Muscle of leg (tissue), 11 donors: ENCODE measurements around the gene PLEKHM2. TPM values are rescaled to one million over a fixed set of nuclear protein-coding genes. Genes with fewer than 3 reads are reported as not detected.
"Not testable (repeated sequence)": the region's sequence is repeated elsewhere in the genome, so short reads cannot be mapped to it uniquely, and the experiment has no call there.

Experiments used
- DNase-seq: peaks from one replicate; pipeline ENCODE4 v3.0.0; 2013
- H3K27ac ChIP-seq: one replicate; pipeline ENCODE4 v1.5.1; 2013; ENCODE audit warnings: mild to moderate bottlenecking, low read length, control low read depth
- H3K27me3 ChIP-seq: one replicate; pipeline ENCODE4 v1.6.1; 2013; ENCODE audit warnings: low read length; ENCODE audit not compliant: control insufficient read depth, insufficient read depth
- H3K36me3 ChIP-seq: one replicate; pipeline ENCODE4 v1.6.1; 2013; ENCODE audit warnings: low read length; ENCODE audit not compliant: control insufficient read depth, insufficient read depth
- H3K4me1 ChIP-seq: one replicate; pipeline ENCODE4 v1.6.1; 2013; ENCODE audit warnings: low read length; ENCODE audit not compliant: control insufficient read depth, insufficient read depth
- H3K4me3 ChIP-seq: one replicate; pipeline ENCODE4 v1.5.1; 2013; ENCODE audit warnings: low read length, control low read depth
- H3K9me3 ChIP-seq: replicated peaks from 2 replicates; pipeline ENCODE4 v1.6.1; 2013; ENCODE audit warnings: low read depth, low read length; ENCODE audit not compliant: control insufficient read depth
- WGBS: methylation state at CpG from one replicate; pipeline ENCODE4 v1.1.5; 2013; ENCODE audit warnings: missing lambda C conversion rate; ENCODE audit not compliant: insufficient coverage; 5-methylcytosine and 5-hydroxymethylcytosine counted together
- polyA plus RNA-seq, 8 donors: library from polyadenylated mRNA; unstranded; fragments of 120-200 nt; gene quantifications; one replicate each; pipeline versions ENCODE4 v1.2.1 to v1.2.3, GENCODE V29; 2013; ENCODE audit warnings: inconsistent platforms in 1 of 8, low replicate concordance in 1 of 8; ENCODE audit not compliant: insufficient read length in 8 of 8, insufficient read depth in 1 of 8
- total RNA-seq: library from RNA; stranded (reverse); fragments of 120-200 nt; gene quantifications from one replicate; pipeline ENCODE4 v1.2.4, GENCODE V29; 2013

PLEKHM2 gene
- total and polyA plus RNA-seq, 9 donors: 29.9 to 55.6 (median 50.2) TPM

DNA sequence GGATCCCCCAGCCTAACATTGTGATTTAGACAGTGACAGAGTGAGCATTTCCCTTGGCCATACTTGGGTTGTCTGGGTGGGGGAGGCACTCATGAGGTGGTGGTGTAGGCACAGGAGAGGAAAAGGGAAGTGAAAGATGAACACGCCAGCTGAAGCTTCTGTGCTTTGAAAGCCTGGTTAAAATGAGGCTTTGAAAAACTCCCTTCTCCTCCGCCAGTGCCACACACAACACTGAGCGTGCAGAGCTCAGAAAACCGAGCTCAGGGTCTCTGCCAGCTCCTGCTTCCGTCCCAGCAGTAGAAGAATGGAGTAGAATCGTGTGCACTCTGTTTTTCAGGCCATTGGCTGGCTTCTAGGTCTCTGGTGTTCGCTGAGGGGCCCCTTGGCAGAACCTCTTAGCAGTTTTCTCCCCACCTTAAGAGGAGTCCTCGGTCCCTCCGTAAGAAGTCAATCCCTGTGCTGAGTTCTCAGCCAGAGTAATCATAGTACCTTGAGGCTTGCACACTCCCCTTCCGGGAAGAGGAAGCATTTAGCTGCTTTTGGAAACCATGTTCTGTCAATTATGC, 12.9 kb downstream of the PLEKHM2 start:
- no peaks in the 10 kb centered on the region for H3K27me3 ChIP-seq
- WGBS: 10% methylated on average over 6 of the region's 10 CpGs
- DNase-seq: peak; percentile 69
- no peaks in the 10 kb centered on the region for H3K9me3 ChIP-seq
- H3K36me3 ChIP-seq: peaks cover 14% of the 10 kb centered on the region
- no peak overlapping the region for H3K4me3 ChIP-seq
- peak overlapping the region; percentile 32 for H3K27ac ChIP-seq
- peaks cover 31% of the 10 kb centered on the region for H3K4me1 ChIP-seq

DNA sequence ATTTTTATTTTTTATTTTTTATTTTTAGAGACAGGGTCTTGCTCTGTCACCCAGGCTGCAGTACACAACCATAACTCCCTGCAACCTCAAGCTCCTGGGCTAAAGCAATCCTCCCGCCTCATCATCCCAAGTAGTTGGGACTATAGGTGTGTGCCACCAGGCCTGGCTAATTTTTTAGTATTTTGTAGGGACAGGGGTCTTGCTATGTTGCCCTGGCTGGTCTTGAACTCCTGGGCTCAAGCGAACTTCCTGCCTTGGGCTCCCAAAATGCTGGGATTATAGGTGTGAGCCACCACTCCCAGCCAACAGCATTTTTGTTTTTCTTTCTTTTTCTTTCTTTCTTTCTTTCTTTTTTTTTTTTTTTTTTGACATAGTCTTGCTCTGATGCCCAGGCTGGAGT, 14.1 kb downstream of the PLEKHM2 start:
- Histone ChIP-seq H3K4me1 (peaks cover 30% of the 10 kb centered on the region), H3K27ac (no peak overlapping the region), H3K36me3 (peaks cover 14% of the 10 kb centered on the region), H3K9me3 (no peaks in the 10 kb centered on the region), H3K4me3 (no peak overlapping the region), H3K27me3 (no peaks in the 10 kb centered on the region)
- no CpG with 5 or more reads among the region's 2 CpGs for WGBS
- DNase-seq: no peak

DNA sequence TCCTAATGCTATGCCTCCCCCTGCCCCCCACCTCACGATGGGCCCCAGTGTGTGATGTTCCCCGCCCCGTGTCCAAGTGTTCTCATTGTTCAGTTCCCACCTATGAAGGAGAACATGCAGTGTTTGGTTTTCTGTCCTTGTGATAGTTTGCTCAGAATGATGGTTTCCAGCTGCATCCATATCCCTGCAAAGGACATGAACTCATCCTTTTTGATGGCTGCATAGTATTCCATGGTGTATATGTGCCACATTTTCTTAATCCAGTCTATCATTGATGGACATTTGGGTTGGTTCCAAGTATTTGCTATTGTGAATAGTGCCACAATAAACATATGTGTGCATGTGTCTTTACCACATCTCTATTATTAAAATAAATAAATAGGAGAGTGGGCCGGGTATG, 15.2 kb downstream of the PLEKHM2 start:
- no CpG with 5 or more reads among the region's 4 CpGs for WGBS
- H3K9me3 ChIP-seq, H3K27me3 ChIP-seq, H3K4me3 ChIP-seq, DNase-seq, H3K27ac ChIP-seq: not testable (repeated sequence)
- Histone ChIP-seq H3K36me3 (peaks cover 14% of the 10 kb centered on the region), H3K4me1 (peaks cover 32% of the 10 kb centered on the region)

DNA sequence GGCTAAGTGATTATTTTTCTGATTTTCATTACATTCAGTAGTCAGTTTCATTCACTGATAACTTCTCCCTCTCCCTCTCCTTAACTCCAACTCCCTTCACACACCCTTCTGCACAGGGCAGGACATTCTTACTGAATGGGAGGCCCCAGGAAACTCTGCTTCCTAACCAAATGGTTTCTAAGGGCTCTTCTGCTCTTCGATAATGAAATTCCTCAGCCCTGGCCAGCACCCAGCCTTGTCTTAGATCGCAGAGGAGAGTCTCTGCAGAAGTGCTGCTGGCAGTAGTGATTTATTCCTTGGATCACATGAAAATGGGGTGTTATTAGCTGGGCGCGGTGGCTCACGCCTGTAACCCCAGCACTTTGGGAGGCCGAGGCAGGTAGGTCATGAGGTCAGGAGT, 16.4 kb downstream of the PLEKHM2 start:
- H3K4me3 ChIP-seq: no peak overlapping the region
- peaks cover 37% of the 10 kb centered on the region for H3K4me1 ChIP-seq
- H3K27me3 ChIP-seq: no peaks in the 10 kb centered on the region
- WGBS: 10% methylated on average over 2 of the region's 6 CpGs
- no peak for DNase-seq
- no peaks in the 10 kb centered on the region for H3K9me3 ChIP-seq
- H3K27ac ChIP-seq: no peak overlapping the region
- peaks cover 25% of the 10 kb centered on the region for H3K36me3 ChIP-seq

DNA sequence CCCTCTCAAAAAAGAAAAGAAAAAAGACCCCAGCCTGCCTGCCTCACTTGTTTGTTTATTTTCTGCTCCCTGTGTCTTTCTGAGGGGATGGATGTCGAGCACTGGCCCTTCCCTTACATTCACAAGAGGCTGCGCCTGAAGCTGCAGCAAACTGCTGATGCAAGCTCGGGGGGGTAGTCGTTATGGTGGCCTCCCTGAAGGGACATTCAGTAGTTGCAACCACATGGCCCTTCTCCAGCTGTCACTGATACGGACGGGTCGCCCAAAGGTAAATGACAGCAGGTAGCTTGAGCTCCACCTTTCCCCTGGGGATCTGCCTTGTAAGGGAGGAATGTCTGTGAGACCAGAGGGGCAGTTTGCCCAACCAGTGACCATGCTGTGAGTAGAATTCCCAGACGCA, 17.7 kb downstream of the PLEKHM2 start:
- H3K27ac ChIP-seq: no peak overlapping the region
- peaks cover 26% of the 10 kb centered on the region for H3K36me3 ChIP-seq
- peaks cover 36% of the 10 kb centered on the region for H3K4me1 ChIP-seq
- H3K9me3 ChIP-seq: no peaks in the 10 kb centered on the region
- no peak overlapping the region for H3K4me3 ChIP-seq
- DNase-seq: no peak
- no peaks in the 10 kb centered on the region for H3K27me3 ChIP-seq
- 88% methylated on average over 7 of the region's 8 CpGs for WGBS

DNA sequence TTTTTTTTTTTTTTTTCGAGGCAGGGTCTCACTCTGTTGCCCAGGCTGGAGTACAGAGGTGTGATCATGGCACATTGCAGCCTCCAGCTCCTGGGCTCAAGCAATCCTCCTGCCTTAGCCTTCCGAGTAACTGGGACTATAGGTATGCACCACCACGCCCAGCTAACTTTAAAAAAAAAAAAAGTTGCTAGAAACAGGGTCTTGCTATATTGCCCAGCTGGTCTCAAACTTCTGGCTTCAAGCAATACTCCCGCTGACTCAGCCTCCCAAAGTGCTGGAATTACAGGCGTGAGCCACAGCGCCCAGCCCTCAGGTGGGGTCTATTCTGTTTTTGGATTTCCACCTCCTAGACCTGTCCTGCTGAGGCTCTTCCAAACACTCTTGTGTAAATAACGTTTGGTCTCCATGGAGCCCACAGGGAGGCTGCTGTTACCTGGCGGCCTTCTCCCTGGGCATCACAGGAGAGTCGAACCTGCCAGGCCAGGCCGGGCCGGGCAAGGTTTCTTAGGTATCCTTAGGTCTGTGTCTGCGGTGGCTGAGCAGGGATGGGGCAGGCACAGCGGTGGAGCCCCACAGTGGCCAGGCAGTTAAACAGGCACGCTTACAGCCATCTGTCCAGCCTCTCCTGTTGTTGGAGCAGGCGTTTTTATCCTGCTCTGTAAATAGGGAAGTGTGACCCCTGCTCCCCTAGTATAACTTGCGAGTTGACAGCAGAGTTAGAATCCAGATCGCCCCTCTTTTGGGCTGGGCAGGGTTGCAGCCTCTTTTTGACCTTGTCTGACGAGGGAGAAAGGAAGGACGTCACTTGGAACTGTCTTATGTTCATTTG, 18.8 kb downstream of the PLEKHM2 start:
- Histone ChIP-seq H3K9me3 (no peaks in the 10 kb centered on the region), H3K4me3 (no peak overlapping the region), H3K4me1 (peaks cover 41% of the 10 kb centered on the region), H3K36me3 (peaks cover 23% of the 10 kb centered on the region), H3K27ac (peak overlapping the region; percentile 82), H3K27me3 (no peaks in the 10 kb centered on the region)
- 72% methylated on average over 12 of the region's 19 CpGs for WGBS
- no peak for DNase-seq

DNA sequence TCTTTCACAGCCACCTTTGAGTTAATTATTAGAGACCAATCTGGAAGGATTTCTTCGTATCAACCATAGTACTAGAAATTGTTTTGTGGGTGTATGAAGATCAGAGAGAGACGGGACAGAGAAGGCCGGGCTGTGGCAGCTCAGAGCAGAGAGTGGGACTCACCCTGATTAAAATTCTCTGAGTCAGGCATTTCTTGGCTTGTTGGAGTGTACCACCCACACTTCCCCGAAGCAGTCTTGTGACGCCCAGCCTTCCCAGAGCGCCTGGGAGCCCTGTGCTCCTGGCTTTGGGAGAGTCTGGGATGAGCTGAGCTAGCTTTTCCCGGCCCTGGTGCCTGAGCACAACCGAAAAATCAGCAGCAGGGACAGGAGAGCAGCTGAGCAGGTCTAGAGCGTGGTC, 19.4 kb downstream of the PLEKHM2 start:
- peak; percentile 91 for DNase-seq
- Histone ChIP-seq H3K4me3 (no peak overlapping the region), H3K4me1 (peaks cover 43% of the 10 kb centered on the region), H3K27ac (peak overlapping the region; percentile 82), H3K36me3 (peaks cover 23% of the 10 kb centered on the region), H3K9me3 (no peaks in the 10 kb centered on the region), H3K27me3 (no peaks in the 10 kb centered on the region)
- WGBS: 16% methylated on average over 5 of the region's 9 CpGs

DNA sequence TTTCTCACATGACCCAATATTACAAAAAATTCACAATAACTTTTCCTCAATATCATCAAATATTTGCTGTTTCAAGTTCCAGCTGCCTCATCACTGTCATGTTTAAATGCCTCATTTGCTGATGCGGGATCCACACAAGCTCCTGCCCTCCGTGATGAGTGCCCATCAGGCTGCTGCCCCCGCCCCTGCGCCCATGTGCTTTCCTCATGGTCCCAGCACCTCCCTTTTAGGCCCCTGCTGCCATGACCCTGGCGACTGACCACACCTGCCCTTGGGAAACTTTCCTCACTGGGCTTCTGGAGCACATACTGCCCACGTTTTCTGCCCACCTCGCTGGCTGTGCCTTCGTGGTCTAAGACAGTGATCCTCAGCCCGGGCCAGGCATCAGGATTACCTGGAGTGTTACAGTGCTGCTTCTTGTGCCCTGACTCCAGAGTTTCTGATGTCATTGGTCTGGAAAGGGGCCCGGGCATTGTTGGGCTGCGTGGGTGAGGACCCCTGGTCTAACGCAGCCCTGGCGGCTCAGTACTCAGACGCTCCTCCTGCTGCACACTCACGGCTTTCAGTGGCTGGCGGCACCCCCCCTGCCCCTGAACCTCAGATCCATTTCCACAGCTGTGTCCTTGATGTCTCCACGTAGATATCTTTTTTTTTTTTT, 20.5 kb downstream of the PLEKHM2 start:
- no peak for DNase-seq
- peaks cover 45% of the 10 kb centered on the region for H3K4me1 ChIP-seq
- H3K36me3 ChIP-seq: peaks cover 23% of the 10 kb centered on the region
- WGBS: 88% methylated on average over 13 of the region's 17 CpGs
- H3K27ac ChIP-seq: peak overlapping the region; percentile 3
- no peaks in the 10 kb centered on the region for H3K27me3 ChIP-seq
- no peak overlapping the region for H3K4me3 ChIP-seq
- H3K9me3 ChIP-seq: no peaks in the 10 kb centered on the region

DNA sequence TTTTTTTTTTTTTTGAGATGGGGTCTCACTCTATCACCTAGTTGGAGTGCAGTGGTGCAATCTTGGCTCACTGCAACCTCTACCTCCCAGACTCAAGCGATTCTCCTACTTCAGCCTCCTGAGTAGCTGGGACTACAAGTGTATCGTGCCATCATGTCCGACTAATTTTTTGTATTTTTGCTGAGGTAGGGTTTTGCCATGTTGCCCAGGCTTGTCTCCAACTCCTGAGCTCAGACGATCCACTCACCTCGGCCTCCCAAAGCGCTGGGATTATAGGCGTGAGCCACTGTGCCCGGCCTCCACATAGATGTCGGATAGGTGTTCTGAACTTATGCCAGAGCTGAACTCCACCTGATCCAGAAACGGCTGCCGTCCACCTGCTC, 21.1 kb downstream of the PLEKHM2 start:
- Histone ChIP-seq H3K36me3 (peaks cover 23% of the 10 kb centered on the region), H3K4me1 (peaks cover 40% of the 10 kb centered on the region), H3K27me3 (no peaks in the 10 kb centered on the region), H3K9me3 (no peaks in the 10 kb centered on the region), H3K4me3 (no peak overlapping the region), H3K27ac (peak overlapping the region; percentile 3)
- no peak for DNase-seq
- 90% methylated on average over 8 of the region's 11 CpGs for WGBS

DNA sequence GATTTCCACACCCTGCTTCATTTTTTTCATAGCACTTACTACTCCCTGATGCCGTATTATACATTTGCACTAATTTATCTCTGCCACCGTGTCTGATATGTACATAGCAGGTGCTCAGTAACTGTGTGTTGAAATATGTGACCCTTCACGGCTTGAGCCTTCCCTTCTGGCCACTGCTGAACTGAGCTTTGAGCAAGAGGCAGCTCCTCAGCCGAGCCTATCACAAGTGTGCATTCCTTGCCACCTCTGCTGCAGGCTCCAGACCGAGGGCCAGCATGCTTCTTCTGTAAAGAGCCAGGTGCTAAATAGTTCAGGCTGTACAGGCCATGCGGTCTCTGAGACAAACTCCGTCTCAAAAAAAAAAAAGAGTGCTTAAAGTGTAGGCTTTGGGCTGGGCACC, 22.6 kb downstream of the PLEKHM2 start:
- Histone ChIP-seq H3K27ac (peak overlapping the region; percentile 47), H3K4me3 (no peak overlapping the region), H3K4me1 (peaks cover 34% of the 10 kb centered on the region), H3K36me3 (peaks cover 20% of the 10 kb centered on the region), H3K9me3 (no peaks in the 10 kb centered on the region), H3K27me3 (no peaks in the 10 kb centered on the region)
- WGBS: 66% methylated on average over 3 of the region's 7 CpGs
- DNase-seq: peak; percentile 67
